Measurements from ENCODE around the gene TERT.

GRCh38 chr5:1324301-1324700, 29.4 kb upstream of the TERT start:
- TF ChIP-seq, protein P1, sequence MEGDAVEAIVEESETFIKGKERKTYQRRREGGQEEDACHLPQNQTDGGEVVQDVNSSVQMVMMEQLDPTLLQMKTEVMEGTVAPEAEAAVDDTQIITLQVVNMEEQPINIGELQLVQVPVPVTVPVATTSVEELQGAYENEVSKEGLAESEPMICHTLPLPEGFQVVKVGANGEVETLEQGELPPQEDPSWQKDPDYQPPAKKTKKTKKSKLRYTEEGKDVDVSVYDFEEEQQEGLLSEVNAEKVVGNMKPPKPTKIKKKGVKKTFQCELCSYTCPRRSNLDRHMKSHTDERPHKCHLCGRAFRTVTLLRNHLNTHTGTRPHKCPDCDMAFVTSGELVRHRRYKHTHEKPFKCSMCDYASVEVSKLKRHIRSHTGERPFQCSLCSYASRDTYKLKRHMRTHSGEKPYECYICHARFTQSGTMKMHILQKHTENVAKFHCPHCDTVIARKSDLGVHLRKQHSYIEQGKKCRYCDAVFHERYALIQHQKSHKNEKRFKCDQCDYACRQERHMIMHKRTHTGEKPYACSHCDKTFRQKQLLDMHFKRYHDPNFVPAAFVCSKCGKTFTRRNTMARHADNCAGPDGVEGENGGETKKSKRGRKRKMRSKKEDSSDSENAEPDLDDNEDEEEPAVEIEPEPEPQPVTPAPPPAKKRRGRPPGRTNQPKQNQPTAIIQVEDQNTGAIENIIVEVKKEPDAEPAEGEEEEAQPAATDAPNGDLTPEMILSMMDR (IDR thresholded peaks at IDR 0.05): no peak
- no peak for TF ChIP-seq POLR2A (IDR thresholded peaks at IDR 0.05)
